Spinal cord (tissue), 10 donors: ENCODE data around the gene MND1. TPM values are rescaled to one million over a fixed set of nuclear protein-coding genes. Genes with fewer than 3 reads are reported as not detected.

ENCODE experiments used
- DNase-seq, 6 donors: peaks; one replicate each; pipeline versions ENCODE4 v3.0.0 to v3.0.0-alpha.2; 2013 to 2015; ENCODE audit warnings: low spot score in 6 of 6, low read depth in 4 of 6
- H3K27ac ChIP-seq: one replicate; pipeline ENCODE4 v1.5.1; 2013; ENCODE audit warnings: low read depth, low read length, control low read depth
- H3K27me3 ChIP-seq: one replicate; pipeline ENCODE4 v1.6.1; 2013; ENCODE audit warnings: low read length; ENCODE audit not compliant: control insufficient read depth, insufficient read depth
- H3K36me3 ChIP-seq: one replicate; pipeline ENCODE4 v1.6.1; 2013; ENCODE audit warnings: low read length; ENCODE audit not compliant: control insufficient read depth, insufficient read depth
- H3K4me1 ChIP-seq: one replicate; pipeline ENCODE4 v1.6.1; 2013; ENCODE audit warnings: low read length; ENCODE audit not compliant: control insufficient read depth, insufficient read depth
- H3K4me3 ChIP-seq: one replicate; pipeline ENCODE4 v1.5.1; 2013; ENCODE audit warnings: low read depth, low read length, control low read depth
- H3K9me3 ChIP-seq: one replicate; pipeline ENCODE4 v1.6.1; 2013; ENCODE audit warnings: low read length; ENCODE audit not compliant: control insufficient read depth, insufficient read depth
- WGBS: methylation state at CpG from one replicate; pipeline ENCODE4 v1.1.5; 2013; ENCODE audit warnings: missing lambda C conversion rate; ENCODE audit not compliant: insufficient coverage; 5-methylcytosine and 5-hydroxymethylcytosine counted together
- long read RNA-seq, 4 donors: transcript quantifications; one replicate each; lab custom pipeline, GENCODE V29; 2026
- polyA plus RNA-seq, 2 donors: library from polyadenylated mRNA; unstranded; fragments of 120-200 nt; gene quantifications; one replicate each; pipeline ENCODE4 v1.2.1, GENCODE V29; 2013; ENCODE audit not compliant: insufficient read length in 2 of 2
- total RNA-seq, 2 donors: library from RNA; depleted of rRNA in 1 of 2; stranded (reverse); fragments of 120-200 nt in 1 of 2; fragments of >200 nt in 1 of 2; gene quantifications; one replicate each; pipeline versions ENCODE4 v1.2.3 to v1.2.4, GENCODE V29; 2013 to 2014
- donor health status: healthy.

The MND1 gene, protein sequence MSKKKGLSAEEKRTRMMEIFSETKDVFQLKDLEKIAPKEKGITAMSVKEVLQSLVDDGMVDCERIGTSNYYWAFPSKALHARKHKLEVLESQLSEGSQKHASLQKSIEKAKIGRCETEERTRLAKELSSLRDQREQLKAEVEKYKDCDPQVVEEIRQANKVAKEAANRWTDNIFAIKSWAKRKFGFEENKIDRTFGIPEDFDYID
- total RNA-seq: 1 to 10 TPM; 6.6 to 8.6 TPM
- 10 to 100 TPM; 10.5 to 13.1 TPM for polyA plus RNA-seq
- long read RNA-seq, donor 1, partial matches to known transcripts: 0 of 2 reads
- long read RNA-seq, donor 1, other reads (novel, unspliced or antisense): 0 of 2 reads
- long read RNA-seq, donor 2, partial matches to known transcripts: 0 of 1 reads
- long read RNA-seq, donor 2, other reads (novel, unspliced or antisense): 0 of 1 reads
- long read RNA-seq, donor 3: 0 reads
- long read RNA-seq, donor 4, partial matches to known transcripts: 0 of 4 reads
- long read RNA-seq, donor 4, other reads (novel, unspliced or antisense): 0 of 4 reads

DNA sequence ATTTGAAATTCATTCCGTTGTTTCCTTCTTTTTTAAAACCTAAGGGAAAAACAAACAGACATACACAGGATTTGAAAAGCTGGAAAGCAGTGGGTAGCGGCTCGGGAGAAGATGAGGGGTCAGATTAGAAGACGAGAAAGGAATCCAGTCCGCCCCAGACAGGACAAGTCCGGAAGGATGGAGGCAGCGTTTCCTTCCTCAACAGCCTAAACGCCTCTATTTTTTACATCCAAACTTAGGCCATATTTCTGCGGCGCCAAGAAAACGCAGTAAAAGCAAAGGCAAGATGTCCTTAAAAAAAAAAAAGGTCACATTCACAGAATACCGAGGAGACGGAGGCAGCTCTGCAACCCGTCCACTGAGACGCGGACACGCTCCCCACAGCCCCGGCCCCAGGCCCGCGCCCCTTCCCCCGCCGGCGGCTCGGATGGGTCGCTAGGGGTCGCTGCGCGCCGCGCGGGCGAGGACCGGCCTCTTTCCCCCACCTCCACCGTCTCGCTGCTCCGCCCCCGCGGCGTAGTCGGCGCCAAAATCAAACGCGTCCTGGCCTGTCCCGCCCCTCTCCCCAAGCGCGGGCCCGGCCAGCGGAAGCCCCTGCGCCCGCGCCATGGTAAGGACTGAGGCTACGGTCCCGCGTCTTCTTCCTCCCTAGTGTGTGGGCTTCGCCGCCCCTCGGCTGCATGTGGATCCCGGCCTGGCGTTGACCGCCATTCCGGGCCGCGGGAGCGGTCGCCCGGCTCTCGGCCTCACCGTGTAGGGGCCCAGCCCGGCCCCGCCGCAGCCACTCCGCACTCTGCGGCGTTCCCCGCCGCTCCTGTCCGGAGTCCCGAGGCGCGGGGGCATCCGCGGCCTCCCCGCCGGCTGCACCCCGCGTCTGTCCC lies at the start of gene MND1:
Gene MND1, plus strand, starts transcription at position 558 of the 881 bp plus-strand sequence. Its CDS starts 50 bp downstream, at position 608.
- DNase-seq: peak; percentile 72 to 96 (median 82)
- no peak within 1 kb of the TSS for H3K27ac ChIP-seq
- peaks cover 8% of the 10 kb centered on the region for H3K36me3 ChIP-seq
- H3K4me3 ChIP-seq: peak within 1 kb of the TSS; percentile 64
- WGBS: under 1% methylated on average over 79 of the region's 86 CpGs
- no peaks in the 10 kb centered on the region for H3K4me1 ChIP-seq
- no peaks in the 10 kb centered on the region for H3K9me3 ChIP-seq
- no peaks in the 10 kb centered on the region for H3K27me3 ChIP-seq

DNA sequence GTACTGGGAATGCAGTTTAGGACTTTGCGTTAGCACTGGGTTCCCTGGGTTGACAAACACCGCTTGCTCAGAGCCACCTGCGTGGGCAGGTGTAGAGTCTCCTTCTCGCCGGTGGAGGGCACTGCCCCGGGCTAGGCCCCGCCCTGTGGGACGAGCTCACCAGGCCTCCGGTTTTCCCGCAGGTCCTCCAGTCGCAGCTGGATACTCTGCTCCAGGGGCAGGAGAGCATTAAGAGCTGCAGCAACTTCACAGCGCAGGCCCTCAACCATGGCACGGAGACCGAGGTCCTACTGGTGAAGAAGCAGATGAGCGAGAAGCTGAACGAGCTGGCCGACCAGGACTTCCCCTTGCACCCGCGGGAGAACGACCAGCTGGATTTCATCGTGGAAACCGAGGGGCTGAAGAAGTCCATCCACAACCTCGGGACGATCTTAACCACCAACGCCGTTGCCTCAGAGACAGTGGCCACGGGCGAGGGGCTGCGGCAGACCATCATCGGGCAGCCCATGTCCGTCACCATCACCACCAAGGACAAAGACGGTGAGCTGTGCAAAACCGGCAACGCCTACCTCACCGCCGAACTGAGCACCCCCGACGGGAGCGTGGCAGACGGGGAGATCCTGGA lies 49.2 kb upstream of the MND1 start:
- 97% methylated on average over 40 of the region's 40 CpGs for WGBS
- no peaks in the 10 kb centered on the region for H3K9me3 ChIP-seq

GRCh38 chr4:153296040-153296823 lies 48.3 kb upstream of the MND1 start:
- H3K27ac ChIP-seq: peak overlapping the region; percentile 54
- H3K27me3 ChIP-seq: no peaks in the 10 kb centered on the region
- peaks cover 22% of the 10 kb centered on the region for H3K4me1 ChIP-seq
- peak in 4 of 6 donors; percentile 35 to 73 (median 58) for DNase-seq
- WGBS: 31% methylated on average over 2 of the region's 11 CpGs
- H3K9me3 ChIP-seq: no peaks in the 10 kb centered on the region
- peaks cover 41% of the 10 kb centered on the region for H3K36me3 ChIP-seq
- H3K4me3 ChIP-seq: no peak overlapping the region

More for the DNA sequence above, 49.2 kb upstream of the MND1 start:
- Histone ChIP-seq H3K4me3 (no peak overlapping the region), H3K36me3 (peaks cover 36% of the 10 kb centered on the region), H3K27me3 (no peaks in the 10 kb centered on the region), H3K4me1 (peaks cover 22% of the 10 kb centered on the region), H3K27ac (no peak overlapping the region)
- no peak for DNase-seq

- Histone ChIP-seq H3K27ac (no peak overlapping the region), H3K9me3 (no peaks in the 10 kb centered on the region), H3K27me3 (no peaks in the 10 kb centered on the region), H3K4me3 (no peak overlapping the region), H3K4me1 (peaks cover 22% of the 10 kb centered on the region), H3K36me3 (peaks cover 41% of the 10 kb centered on the region)
- WGBS: 83% methylated on average over 5 of the region's 8 CpGs
- no peak for DNase-seq
Observed at GRCh38 chr4:153297116-153297515, 47.4 kb upstream of the MND1 start.

DNA sequence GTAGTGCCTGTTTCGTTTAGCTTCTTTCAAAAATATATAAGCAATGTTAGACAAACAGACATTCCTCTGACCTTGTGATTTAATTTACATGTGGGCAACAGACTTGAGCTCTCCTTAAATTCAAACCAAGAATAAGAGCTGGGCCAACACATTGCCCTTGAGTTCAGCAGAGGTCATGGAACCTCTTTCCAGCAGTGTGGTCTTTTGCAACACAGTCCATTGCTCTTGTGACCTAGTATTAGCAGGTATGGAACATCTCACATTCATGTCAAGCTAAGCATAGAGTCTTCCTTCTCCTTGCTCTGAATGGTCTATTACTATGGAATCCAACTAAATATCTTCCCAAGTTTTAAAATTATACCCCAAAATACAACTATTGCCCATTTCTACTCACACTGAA lies 33.7 kb upstream of the MND1 start:
- no peaks in the 10 kb centered on the region for H3K27me3 ChIP-seq
- H3K4me1 ChIP-seq: no peaks in the 10 kb centered on the region
- no peak for DNase-seq
- WGBS: no CpG with 5 or more reads among the region's 1 CpG
- peaks cover 7% of the 10 kb centered on the region for H3K36me3 ChIP-seq
- H3K4me3 ChIP-seq: no peak overlapping the region
- no peak overlapping the region for H3K27ac ChIP-seq
- no peaks in the 10 kb centered on the region for H3K9me3 ChIP-seq

DNA sequence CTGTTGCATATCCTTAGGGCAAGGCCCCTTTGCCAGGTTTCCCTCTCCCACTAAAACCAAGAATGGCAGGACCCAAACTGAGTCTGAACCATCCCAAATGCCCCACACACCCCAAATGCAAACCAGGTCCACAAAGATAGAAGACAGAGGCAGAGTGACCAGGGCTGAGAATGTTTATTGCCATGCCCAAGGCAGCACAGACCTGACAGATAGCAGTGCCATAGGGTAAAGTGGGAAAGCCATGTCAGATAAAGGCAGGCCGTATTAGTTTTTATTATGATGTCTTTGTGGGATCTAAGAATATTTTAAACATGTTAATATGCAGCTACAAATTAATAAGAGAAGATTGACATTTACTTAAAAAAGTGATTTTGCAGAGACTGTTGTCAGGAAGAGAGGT lies 29.6 kb upstream of the MND1 start:
- Histone ChIP-seq H3K27ac (no peak overlapping the region), H3K36me3 (peaks cover 12% of the 10 kb centered on the region), H3K4me3 (no peak overlapping the region), H3K27me3 (no peaks in the 10 kb centered on the region), H3K4me1 (no peaks in the 10 kb centered on the region), H3K9me3 (no peaks in the 10 kb centered on the region)
- no peak for DNase-seq
- no CpG with 5 or more reads among the region's 1 CpG for WGBS

GRCh38 chr4:153318696-153319320 lies 25.7 kb upstream of the MND1 start:
- Histone ChIP-seq H3K36me3 (peaks cover 21% of the 10 kb centered on the region), H3K9me3 (no peaks in the 10 kb centered on the region), H3K4me1 (no peaks in the 10 kb centered on the region), H3K27me3 (no peaks in the 10 kb centered on the region), H3K4me3 (no peak overlapping the region), H3K27ac (no peak overlapping the region)
- peak in 4 of 6 donors; percentile 15 to 77 (median 60) for DNase-seq
- WGBS: no CpG with 5 or more reads among the region's 2 CpGs

GRCh38 chr4:153322791-153323190 lies 21.7 kb upstream of the MND1 start:
- H3K4me1 ChIP-seq: peaks cover 3% of the 10 kb centered on the region
- H3K36me3 ChIP-seq: peaks cover 20% of the 10 kb centered on the region
- no peak for DNase-seq
- no peak overlapping the region for H3K4me3 ChIP-seq
- H3K27ac ChIP-seq: no peak overlapping the region
- no peaks in the 10 kb centered on the region for H3K9me3 ChIP-seq
- WGBS: 100% methylated on average over 2 of the region's 6 CpGs
- no peaks in the 10 kb centered on the region for H3K27me3 ChIP-seq
